Measurements from ENCODE around the gene GALNT17. TPM values are rescaled to one million over a fixed set of nuclear protein-coding genes. Genes with fewer than 3 reads are reported as not detected.

Gene GALNT17
- total and polyA plus RNA-seq, 2 experiments from 2014 or later, result 11.1 to 65.6 TPM

GRCh38 chr7:71479231-71479630 lies 347.3 kb downstream of the GALNT17 start:
- Histone ChIP-seq H4K20me1 (replicated peaks; ENCODE audit: insufficient read depth) (no peaks in the 10 kb centered on the region), H3K27me3 (ENCODE audit: insufficient read depth) (no peaks in the 10 kb centered on the region), H3K4me2 (no peak overlapping the region), H3F3A (replicated peaks; ENCODE audit: low read depth) (peaks cover 7% of the 10 kb centered on the region), H3K27ac (ENCODE audit: low read depth) (peak overlapping the region; percentile 50; the same call in 1 of the 2 replicates), H3K4me3 (no peak overlapping the region), H3K36me3 (ENCODE audit: insufficient read depth) (peaks cover 6% of the 10 kb centered on the region; the same call in 1 of the 2 replicates), H3K9me2 (ENCODE audit: insufficient read depth) (no peaks in the 10 kb centered on the region), H3K4me1 (ENCODE audit: insufficient read depth) (peaks cover 9% of the 10 kb centered on the region; the same call in 1 of the 2 replicates), H2AFZ (no peak overlapping the region), H3K79me2 (replicated peaks; ENCODE audit: insufficient read depth) (peaks cover 4% of the 10 kb centered on the region; the same call in 1 of the 2 replicates)
- Mint-ChIP-seq H3K9me3 (peaks cover 21% of the 10 kb centered on the region), H3K27ac (no peak overlapping the region), H3K27me3 (ENCODE audit: insufficient read depth, low read depth, poor library complexity) (peaks cover 12% of the 10 kb centered on the region), H3K4me3 (no peak overlapping the region), H3K4me1 (peaks cover 16% of the 10 kb centered on the region), H3K36me3 (ENCODE audit: low read depth) (peaks cover 31% of the 10 kb centered on the region)
- DNase-seq (ENCODE audit: low spot score) (no peak), ATAC-seq (no peak)
- TF ChIP-seq ZNF331 (CRISPR knock-in tag; IDR thresholded peaks at IDR 0.05; ENCODE audit: low read depth) (no peak), JUNB (IDR thresholded peaks at IDR 0.05; ENCODE audit: unreplicated experiment) (no peak), ETS1 (IDR thresholded peaks at IDR 0.05) (no peak), ZNF462 (CRISPR knock-in tag; IDR thresholded peaks at IDR 0.05) (no peak), EZH2phosphoT487 (IDR thresholded peaks at IDR 0.05; ENCODE audit: unreplicated experiment) (no peak), REST (IDR thresholded peaks at IDR 0.05; ENCODE audit: unreplicated experiment) (no peak), NANOG (IDR thresholded peaks at IDR 0.05; ENCODE audit: borderline replicate concordance) (no peak), CREB1 (CRISPR knock-in tag; IDR thresholded peaks at IDR 0.05; ENCODE audit: low read depth) (no peak), ZNF114 (CRISPR knock-in tag; IDR thresholded peaks at IDR 0.05) (no peak), STAT1 (IDR thresholded peaks at IDR 0.05; ENCODE audit: unreplicated experiment) (no peak), CTCF (conservative IDR thresholded peaks at IDR 0.05; ENCODE audit: low read depth in 2 of 2) (no peak), POLR2AphosphoS5 (IDR thresholded peaks at IDR 0.05; ENCODE audit: low read depth) (no peak), EZH2 (IDR thresholded peaks at IDR 0.05; ENCODE audit: low read depth, unreplicated experiment) (no peak)

Data from GM23338 (cell line).